ENCODE results near the gene EHMT2.
"Not testable (repeated sequence)": the region's sequence is repeated elsewhere in the genome, so short reads cannot be mapped to it uniquely, and the experiment has no call there.

EHMT2 gene

DNA sequence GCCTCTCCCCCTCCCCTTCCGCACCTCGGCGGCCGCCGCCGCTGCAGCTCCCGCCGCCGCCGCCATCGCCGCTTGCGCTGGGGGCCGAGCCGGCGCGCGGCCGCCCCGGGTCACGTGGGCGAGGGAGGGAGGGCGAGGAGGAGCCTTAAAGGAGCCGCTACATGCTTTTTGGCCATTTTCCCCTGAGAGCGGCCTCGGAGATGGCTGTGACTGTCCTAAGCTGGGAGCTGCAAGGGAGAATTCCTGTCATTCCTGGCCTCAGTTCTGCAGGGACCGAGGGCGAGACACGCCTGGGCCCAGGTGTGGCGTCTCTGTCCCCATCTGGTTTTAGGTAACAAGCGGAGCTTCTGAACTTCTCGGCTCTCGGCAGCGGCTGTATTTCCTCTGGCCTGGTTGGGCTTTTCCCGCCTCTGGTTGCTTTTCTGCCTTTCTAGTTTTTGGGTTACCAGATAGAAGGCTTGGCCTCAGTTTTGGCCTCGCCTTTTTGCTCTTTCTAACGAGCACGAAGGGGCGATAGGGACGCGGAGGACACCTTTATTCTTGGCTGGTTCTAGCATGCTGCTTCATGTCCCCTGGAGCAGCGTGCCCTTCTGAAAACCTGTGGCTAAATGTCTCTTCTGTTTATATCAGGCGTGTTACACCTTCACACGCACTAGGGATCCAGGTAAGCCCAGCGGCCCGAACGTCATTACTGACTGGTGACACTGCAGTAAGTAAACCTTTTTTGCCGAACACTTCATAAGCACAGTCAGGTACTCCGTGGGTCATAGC lies at the start of gene EHMT2:
Gene EHMT2, minus strand, starts transcription at position 87 of the 771 bp plus-strand sequence. Its CDS starts 21 bp downstream, at position 66.
- peak; percentile 84 for DNase-seq

DNA sequence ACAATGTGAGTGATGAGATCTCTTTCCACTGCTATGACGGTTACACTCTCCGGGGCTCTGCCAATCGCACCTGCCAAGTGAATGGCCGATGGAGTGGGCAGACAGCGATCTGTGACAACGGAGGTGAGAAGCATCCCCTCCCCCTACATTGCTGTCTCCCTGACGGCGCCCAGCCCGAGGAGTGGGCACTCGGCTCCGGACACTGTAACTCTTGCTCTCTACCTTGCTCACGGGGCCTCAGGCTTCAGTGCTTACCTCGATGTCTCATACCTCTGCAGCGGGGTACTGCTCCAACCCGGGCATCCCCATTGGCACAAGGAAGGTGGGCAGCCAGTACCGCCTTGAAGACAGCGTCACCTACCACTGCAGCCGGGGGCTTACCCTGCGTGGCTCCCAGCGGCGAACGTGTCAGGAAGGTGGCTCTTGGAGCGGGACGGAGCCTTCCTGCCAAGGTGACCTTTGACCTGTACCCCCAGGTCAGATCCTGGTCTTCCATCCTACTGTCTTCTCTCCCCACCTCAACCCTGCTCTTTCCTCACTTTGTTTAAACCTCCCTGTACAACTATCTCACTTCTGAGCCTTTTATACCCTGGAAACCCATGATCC lies 49.7 kb upstream of the EHMT2 start:
- no peak for DNase-seq

DNA sequence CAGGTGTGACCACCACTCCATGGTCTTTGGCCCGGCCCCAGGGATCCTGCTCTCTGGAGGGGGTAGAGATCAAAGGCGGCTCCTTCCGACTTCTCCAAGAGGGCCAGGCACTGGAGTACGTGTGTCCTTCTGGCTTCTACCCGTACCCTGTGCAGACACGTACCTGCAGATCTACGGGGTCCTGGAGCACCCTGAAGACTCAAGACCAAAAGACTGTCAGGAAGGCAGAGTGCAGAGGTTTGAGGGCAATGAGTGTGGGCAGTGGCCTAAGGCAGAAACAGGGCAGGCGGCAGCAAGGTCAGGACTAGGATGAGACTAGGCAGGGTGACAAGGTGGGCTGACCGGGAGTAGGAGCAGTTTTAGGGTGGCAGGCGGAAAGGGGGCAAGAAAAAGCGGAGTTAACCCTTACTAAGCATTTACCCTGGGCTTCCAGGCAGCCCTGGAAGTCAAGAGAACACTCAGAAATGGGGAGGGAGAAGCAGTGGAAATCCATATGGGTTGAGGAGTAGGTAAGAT lies 48.9 kb upstream of the EHMT2 start:
- no peak for DNase-seq

DNA sequence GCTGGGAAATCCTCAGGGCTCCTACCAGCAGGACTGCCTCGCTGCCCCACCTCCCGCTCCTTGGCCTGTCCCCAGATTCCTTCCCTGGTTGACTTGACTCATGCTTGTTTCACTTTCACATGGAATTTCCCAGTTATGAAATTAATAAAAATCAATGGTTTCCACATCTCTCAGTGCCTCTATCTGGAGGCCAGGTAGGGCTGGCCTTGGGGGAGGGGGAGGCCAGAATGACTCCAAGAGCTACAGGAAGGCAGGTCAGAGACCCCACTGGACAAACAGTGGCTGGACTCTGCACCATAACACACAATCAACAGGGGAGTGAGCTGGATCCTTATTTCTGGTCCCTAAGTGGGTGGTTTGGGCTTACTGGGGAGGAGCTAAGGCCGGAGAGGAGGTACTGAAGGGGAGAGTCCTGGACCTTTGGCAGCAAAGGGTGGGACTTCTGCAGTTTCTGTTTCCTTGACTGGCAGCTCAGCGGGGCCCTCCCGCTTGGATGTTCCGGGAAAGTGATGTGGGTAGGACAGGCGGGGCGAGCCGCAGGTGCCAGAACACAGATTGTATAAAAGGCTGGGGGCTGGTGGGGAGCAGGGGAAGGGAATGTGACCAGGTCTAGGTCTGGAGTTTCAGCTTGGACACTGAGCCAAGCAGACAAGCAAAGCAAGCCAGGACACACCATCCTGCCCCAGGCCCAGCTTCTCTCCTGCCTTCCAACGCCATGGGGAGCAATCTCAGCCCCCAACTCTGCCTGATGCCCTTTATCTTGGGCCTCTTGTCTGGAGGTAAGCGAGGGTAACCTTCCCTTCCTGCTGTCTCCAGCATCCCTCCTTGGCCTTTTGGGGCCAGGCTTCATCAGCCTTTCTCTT lies 48.2 kb upstream of the EHMT2 start, which contains the start of gene CFB:
Gene CFB, plus strand, starts transcription at position 589 of the 863 bp plus-strand sequence. Its CDS starts 127 bp downstream, at position 716.
- DNase-seq: no peak

DNA sequence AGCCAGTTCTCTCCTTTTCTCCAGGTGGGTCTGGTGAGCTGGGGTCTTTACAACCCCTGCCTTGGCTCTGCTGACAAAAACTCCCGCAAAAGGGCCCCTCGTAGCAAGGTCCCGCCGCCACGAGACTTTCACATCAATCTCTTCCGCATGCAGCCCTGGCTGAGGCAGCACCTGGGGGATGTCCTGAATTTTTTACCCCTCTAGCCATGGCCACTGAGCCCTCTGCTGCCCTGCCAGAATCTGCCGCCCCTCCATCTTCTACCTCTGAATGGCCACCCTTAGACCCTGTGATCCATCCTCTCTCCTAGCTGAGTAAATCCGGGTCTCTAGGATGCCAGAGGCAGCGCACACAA lies 47.6 kb upstream of the EHMT2 start:
- DNase-seq: no peak

DNA sequence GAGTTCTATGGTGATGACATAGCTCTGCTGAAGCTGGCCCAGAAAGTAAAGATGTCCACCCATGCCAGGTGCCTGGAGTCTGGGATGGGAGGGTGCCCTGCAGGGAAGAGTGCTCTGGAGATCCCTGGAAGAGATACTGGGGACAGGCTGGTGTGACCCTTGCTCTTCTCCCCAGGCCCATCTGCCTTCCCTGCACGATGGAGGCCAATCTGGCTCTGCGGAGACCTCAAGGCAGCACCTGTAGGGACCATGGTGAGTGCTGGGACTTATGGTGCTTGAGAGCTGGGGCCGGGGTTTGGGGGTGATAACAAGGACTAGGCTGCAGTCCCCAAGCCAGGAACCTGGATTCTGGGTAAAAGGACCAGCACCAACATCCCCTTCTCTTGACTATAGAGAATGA lies 46.2 kb upstream of the EHMT2 start:
- DNase-seq: no peak

DNA sequence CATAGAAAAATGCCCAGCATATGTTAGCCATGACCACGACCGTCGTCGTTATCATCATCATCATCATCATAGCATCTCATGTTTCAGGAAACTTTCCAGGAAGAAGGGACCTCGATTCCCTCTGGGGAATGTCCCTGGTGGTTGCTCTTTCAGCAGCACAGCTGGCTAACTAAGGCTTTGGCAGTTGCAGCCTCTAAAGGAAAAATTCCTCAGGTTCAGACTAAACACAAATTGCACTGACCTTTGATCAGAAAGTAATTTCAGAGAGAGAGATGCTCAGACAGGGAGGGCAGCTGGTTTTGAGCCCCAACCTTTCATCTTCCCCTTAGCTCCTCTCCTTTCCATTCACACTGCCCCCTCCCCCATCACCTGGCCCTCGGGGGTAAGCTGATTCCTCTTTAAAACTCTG lies 42.8 kb upstream of the EHMT2 start:
- DNase-seq: no peak

DNA sequence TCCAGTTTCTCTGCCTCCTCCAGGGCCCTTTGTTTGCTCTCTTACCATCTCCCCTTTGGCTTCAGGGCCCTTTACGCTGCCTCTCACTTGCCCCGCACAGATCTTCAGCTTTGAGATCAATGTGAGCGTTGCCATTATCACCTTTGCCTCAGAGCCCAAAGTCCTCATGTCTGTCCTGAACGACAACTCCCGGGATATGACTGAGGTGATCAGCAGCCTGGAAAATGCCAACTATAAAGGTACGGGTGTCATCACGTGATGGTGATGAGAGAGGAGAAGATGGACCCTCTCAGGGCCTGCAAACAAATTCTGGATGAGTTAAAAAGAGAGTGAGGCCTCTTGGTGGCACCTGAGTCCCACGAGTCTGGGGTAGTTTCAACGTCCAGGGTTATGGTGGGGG lies 38.3 kb upstream of the EHMT2 start:
- DNase-seq: no peak

DNA sequence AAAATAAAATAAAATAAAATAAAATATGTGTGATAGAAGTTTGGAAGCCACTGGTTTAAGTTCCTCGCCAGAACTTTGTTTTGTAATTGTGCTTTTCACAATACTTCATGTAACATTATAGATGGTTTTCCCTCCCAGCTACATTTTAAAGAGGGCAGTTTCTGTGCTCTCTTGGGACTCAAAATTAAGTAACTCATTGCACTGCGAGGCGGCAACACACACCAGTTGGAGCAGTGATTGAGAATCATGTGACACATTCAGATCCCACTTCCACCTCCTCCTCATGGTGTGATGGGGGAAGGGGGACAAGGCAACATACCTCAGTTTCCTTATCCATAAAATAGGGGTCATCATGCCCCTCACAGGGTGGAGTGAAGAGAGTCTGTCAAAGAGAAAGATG lies 37.5 kb upstream of the EHMT2 start:
- DNase-seq: no peak

DNA sequence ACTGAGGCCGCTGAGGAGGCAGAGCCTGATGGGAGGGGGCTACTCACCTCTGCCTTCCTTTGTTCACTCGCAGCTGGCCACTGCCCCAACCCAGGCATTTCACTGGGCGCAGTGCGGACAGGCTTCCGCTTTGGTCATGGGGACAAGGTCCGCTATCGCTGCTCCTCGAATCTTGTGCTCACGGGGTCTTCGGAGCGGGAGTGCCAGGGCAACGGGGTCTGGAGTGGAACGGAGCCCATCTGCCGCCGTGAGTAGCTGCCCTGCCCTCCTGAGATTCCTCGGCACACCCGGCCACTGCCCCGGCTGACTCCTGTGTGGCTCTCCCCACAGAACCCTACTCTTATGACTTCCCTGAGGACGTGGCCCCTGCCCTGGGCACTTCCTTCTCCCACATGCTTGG lies 36.0 kb upstream of the EHMT2 start:
- DNase-seq: no peak

DNA sequence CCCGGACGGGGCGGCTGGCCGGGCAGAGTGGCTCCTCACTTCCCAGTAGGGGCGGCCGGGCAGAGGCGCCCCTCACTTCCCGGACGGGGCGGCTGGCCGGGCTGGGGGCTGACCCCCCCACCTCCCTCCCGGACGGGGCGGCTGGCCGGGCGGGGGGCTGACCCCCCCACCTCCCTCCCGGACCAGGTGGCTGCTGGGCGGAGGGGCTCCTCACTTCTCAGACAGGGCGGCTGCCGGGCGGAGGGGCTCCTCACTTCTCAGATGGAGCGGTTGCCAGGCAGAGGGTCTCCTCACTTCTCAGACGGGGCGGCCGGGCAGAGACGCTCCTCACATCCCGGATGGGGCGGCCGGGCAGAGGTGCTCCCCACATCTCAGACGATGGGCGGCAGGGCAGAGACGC lies 34.6 kb upstream of the EHMT2 start:
- DNase-seq: not testable (repeated sequence)

DNA sequence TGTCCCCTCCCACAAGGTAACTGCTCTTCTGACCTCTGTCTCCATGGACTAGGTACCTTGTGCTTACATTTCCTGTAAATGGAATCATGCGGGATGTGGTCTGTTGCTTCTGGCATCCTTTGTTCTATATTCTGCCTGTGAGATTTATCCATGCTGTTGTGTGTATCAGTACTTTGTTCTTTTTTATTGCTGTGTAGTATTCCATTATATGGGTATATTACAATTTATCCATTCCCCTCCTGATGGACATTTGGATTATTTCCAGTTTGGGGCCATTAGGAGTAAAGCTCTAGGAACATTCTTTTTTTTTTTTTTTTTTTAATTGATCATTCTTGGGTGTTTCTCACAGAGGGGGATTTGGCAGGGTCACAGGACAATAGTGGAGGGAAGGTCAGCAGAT lies 33.5 kb upstream of the EHMT2 start:
- DNase-seq: no peak

DNA sequence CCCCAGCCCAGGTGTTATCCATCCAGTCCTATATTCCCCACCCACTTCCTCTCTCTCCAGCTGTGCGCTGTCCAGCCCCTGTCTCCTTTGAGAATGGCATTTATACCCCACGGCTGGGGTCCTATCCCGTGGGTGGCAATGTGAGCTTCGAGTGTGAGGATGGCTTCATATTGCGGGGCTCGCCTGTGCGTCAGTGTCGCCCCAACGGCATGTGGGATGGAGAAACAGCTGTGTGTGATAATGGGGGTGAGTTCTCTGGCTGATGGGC lies 31.1 kb upstream of the EHMT2 start:
- DNase-seq: no peak

DNA sequence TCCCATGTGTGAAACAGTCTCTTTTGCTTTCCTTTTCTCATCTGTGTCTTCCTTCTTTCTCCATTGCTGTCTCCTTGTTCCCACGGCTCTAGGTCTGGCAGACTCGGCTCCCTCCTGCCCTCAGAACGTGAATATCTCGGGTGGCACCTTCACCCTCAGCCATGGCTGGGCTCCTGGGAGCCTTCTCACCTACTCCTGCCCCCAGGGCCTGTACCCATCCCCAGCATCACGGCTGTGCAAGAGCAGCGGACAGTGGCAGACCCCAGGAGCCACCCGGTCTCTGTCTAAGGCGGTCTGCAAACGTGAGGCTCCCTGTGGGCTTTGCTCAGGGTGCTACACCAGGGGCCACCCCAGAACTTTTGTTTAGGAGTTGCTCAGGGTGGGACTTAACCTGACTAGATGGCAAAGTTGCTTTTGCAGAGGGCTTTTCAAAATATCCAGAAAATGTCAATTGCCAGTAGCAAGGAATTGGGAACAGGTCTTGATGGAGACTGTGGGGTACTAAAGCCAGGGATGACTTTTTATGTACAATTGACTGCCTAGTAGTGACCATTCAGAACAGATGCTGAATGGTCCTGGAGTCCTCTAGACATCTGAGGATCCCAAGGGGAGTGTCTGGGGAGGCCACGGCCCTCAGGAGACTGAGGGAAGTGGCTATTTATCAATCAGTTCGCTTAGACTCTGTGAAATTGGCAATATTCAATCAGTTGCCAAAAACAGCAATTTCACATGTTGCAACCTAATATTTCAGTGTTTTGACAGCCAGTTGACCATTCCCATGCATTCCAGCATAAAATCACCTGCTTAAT lies 30.6 kb upstream of the EHMT2 start:
- no peak for DNase-seq

DNA sequence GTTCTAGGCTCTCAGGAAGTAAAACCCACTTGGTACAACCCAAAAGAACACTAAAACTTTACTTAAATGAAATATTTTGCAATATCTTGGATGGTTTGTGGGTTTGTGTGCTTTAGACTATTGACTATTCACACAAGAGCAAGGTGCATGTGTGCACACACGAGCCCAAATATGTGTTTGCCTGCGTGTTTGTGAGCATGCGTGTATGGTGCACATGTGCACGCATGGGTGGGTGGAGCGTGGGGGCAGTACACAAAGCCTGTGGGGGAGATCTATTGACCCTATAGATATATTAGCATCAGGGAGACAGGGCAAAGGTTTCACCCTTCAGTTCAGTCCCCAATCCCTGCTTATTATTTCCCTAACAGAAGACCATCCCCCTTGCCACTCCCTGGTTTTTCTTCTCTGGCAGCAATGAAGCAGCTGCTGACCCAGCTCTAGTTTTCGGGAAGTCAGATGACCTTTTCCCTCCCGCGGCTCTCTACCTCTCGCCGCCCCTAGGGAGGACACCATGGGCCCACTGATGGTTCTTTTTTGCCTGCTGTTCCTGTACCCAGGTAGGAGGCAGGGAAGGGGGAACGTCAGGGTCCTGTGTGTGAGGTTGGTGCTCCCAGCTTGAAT lies 29.9 kb upstream of the EHMT2 start, which contains the start of gene C2:
Gene C2, plus strand, starts transcription at position 476 of the 621 bp plus-strand sequence. Its CDS starts 36 bp downstream, at position 512.
- no peak for DNase-seq

DNA sequence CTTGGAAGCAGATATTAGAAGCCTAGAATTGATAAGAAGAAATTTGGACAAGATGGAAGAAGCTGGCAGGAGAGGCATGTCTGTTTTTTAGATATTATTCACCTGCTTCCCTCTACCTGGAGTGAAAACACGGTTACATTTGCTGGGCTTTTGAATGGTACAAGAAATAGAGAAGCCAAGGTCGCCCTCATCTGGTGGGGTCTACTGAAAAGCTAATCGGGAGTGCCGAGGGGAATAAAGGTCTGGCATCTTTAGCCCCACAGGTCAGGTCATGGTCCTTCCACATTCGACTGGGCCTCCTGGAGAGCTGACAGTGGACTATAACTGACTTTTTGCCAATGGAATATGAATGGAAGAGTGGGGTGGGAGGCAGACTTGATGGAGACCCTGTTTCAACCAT lies 25.4 kb upstream of the EHMT2 start:
- peak; percentile 41 for DNase-seq

DNA sequence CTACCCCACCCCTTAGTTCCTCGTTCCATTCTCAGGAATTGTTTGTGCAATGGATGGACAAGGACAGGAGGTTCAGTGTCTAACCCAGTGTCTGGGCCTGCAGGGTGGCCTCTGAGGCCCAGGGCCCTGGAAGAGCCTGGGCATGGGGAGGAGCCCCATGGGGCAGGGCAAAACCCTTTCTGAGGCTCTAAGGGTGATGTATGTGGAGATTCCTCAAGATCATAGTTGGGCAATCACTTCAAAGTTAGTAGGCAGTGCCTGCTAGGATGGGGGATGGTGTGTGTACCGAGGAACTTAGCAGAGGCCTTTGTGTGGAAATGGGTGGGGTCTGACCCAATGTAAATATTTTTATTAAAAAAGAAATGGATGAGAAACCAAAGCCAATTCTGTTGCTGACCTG lies 23.3 kb upstream of the EHMT2 start:
- DNase-seq: no peak

DNA sequence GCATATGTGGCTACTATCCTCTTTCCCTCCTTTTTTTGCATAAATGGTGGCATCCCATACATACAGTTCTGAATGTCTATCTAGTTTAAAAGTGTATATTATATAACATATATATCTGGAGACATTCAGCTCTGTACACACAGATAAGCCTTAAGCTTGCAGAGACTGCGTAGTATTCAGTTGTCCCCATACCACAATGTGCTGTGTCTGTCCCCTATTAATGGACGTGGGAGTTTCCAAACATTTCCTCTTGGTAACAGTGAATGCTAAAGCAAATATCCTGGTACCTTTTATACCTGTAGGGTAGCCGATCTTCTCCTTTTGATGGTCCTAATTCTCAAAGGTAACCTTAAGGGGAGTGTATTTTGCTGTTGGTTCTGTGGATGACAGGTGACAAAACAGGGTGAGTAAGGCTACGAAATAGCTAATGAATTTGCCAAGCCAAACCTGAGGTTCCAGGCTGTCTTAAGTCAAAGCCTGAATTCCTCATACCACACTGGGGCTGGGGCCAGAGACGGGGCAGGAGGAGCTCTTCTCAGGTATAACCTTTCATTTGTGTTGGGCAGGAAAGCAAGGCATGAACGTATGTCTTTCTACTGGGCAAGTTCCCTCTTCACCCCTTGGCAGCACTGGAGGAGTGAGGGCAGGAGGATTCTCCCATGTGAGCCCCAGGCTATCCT lies 22.3 kb upstream of the EHMT2 start:
- DNase-seq: no peak

DNA sequence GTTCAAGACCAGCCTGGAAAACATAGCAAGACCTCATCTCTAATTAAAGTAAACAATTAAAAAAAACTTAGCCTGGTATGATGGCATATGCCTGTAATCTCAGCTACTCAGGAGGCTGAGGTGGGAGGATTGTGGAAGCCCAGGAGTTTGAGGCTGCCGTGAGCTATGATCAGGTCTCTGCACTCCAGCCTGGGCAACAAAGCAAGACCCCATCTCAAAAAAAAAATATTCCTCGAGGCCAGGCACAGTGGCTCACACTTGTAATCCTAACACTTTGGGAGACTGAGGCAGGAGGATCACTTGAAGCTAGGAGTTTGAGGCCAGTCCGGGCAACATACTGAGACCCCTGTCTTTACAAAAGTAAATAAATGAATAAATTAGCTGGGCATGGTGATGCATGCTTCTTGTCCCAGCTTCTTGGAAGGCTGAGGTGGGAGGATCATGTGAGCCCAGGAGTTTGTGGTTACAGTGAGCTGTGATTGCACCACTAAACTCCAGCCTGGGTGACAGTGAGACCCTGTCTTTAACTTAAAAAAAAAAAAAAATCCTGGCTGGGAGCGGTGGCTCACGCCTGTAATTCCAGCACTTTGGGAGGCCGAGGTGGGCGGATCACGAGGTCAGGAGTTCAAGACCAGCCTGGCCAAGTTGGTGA lies 20.7 kb upstream of the EHMT2 start:
- DNase-seq: no peak

DNA sequence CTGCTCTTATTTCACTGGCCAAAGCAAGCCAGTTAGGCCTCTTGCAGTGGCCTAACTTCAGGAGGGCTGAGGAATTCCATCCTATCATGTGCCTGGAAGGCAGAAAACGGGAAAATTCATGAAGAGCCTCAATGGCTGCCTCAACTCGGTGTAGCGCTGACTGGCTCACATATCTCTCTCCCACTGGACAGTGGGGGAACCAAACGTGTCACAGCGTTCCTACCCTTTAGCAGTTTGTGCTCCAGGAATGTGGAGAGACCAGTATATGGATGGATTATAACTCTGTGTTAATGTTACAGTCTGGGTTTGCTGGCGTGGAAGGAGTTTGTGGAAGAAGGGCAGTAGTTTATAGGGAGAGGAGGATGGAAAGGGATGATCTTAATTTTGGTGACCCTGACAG lies 18.3 kb upstream of the EHMT2 start:
- DNase-seq: no peak

DNA sequence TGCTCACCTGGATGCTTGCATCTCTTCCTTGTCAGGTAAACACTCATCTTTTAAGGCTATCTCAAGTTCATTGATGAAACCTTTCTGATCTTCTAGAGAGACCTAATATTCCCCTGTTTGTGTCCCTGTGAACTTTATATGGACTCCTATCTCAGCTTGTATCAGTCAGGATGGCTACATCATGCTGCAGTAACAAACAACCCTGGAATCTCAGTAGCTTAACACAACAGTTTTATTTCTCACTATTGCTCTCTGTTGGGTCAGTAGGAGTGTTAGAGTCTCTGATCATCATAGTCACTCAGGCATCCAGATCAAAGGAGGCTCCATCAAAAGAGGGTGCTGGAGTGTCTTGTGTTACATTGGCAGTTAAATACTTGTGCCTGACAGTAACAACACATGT lies 17.9 kb upstream of the EHMT2 start:
- DNase-seq: no peak

Data from NCI-H1105 treated with DMSO at 0.1 percent for 48 hours (cell line).